Measurements from ENCODE around the gene ICA1L.

GRCh38 chr2:202847693-202848524 is 23.7 kb downstream of the ICA1L start:
- TF ChIP-seq CTCF (conservative IDR thresholded peaks at IDR 0.05 in 1 of 2, IDR thresholded peaks at IDR 0.05 in 1 of 2; ENCODE audit: extremely low read depth in 1 of 2, insufficient read depth in 1 of 2, low read depth in 1 of 2, low read length in 2 of 2) (no peak), EZH2 (IDR thresholded peaks at IDR 0.05; ENCODE audit: borderline replicate concordance, low read length) (no peak)
